KOPT-K1 (cell line): ENCODE measurements around the gene WASF2.

Source experiments
- H3K27ac ChIP-seq: fragments of 200-600 bp; sonication (generic); 2 replicates; pipeline ENCODE4 v1.5.1; 2016; ENCODE audit warnings: antibody characterized with exemption, mild to moderate bottlenecking, low read depth, low read length; ENCODE audit not compliant: poor library complexity, severe bottlenecking
- H3K36me3 ChIP-seq: fragments of 200-600 bp; sonication (generic); 2 replicates; pipeline ENCODE4 v1.5.1; 2017; ENCODE audit warnings: antibody characterized with exemption, mild to moderate bottlenecking, low read length, moderate library complexity; ENCODE audit not compliant: insufficient read depth
- H3K9me3 ChIP-seq: fragments of 200-600 bp; sonication (generic); 2 replicates; pipeline ENCODE4 v1.5.1; 2017; ENCODE audit warnings: antibody characterized with exemption, low read length, mild to moderate bottlenecking; ENCODE audit not compliant: insufficient read depth, poor library complexity, severe bottlenecking

WASF2 gene

DNA sequence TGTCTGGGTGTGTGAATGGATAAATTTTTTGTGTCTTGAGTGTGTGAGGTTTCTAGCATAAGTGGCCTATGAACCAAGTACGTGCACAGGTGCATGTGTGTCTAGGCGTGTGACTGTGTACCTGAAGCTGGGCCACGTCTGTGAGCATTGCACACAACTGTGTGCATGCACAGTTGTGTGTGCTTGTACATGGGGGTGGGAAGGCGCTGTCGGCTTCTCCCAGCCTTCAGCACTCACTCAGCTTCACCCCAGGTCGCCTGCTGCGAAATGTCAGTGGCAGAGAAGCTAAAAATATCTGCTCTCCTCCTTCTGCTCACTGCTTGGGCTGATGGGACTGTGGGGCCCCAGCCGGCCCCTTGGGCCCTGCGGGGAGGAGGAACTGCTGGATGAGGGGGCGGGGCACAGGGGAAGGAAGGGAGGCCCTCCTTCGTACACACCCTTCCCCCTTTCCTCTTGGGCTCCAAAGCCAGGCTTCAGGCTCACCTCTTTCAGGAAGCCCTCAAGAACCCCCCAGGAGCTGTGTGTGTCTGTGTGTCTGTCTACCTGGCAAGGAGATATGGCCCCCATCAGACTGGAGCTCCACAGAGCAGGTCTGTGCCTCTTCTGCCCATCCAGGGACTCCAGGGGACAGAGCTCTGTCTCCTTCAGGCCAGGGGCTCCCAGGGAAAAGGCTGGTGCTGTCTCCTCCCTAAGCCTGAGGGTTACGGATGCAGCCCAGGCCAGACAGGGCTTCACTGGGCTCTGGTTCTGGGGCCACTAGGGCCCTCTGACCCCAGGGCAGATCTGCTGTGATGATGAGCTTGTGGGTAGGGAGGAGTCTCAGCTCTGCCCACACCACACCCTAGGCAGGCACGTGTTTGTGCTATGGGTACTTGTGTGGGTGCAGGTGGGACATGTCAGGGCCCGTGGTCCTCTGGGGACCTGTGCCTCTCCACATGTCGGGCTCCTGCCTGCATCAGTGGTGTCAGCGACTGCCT lies 35.6 kb upstream of the WASF2 start:
- Histone ChIP-seq H3K27ac (peak overlapping the region; percentile 83), H3K9me3 (no peaks in the 10 kb centered on the region), H3K36me3 (no peaks in the 10 kb centered on the region; the same call in 1 of the 2 replicates)

DNA sequence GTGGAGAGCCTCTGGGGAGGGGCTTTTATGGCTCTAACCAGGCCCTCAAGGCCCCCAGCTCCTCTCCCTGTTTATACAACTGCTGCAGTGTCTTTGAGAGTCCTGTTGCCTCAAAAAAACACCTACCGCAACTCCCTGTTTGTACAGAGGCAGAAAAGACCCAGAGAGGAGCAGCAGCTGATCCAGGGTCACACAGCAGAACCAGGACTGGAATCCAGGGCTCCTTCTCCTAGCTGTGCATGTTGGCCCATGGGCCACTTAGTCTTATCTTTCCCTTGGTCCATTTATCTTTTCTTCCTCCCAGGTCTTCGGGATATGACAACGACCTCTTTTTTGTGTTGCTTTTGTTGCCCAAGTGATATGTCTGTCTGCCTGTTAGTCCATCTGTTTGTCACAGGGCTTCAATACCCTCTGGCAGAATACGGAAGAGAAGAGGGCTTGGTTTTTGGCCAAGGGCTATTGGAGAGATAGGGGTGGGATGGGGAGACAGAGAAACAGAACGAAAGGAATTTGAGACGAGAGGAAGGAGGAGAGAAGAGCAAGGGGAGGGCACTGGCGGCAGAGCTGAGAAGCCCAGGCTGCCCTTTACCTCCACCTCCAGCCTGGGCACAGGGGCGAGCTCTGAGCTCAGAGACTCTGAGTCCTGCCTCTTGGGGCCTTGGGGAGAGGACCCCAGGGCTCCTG lies 33.5 kb upstream of the WASF2 start:
- peak overlapping the region; percentile 83 for H3K27ac ChIP-seq
- no peaks in the 10 kb centered on the region for H3K36me3 ChIP-seq
- no peaks in the 10 kb centered on the region for H3K9me3 ChIP-seq

GRCh38 chr1:27522432-27523336 lies 32.7 kb upstream of the WASF2 start:
- no peaks in the 10 kb centered on the region for H3K36me3 ChIP-seq
- peak overlapping the region; percentile 83 for H3K27ac ChIP-seq
- H3K9me3 ChIP-seq = no peaks in the 10 kb centered on the region

DNA sequence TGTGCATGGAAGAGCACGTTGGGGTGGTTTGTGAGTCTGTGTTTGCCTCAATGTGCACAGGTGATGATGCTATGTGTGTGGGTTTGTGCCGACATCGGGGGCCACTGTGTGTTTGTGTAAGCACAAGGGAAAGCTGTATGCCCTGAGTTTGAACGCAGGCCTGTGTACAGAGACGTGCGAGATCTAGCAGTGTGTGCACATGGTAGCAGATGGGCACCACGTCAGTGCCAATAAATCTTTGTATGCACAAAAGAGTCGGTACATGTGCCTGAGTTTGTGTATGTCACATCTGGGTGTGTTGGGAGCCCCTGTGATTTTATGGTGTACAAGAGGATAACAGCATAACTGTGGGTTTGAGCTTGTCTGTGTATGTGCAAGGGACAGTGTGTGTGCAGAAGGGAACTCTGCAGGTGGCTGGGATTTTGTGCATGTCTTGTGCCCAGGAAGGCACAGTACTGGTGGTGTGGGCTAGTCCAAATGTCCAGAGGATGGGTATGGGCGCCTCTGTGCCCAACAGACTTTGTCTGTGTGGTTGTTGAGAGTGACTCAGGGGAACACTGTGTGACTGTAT lies 32.0 kb upstream of the WASF2 start:
- H3K9me3 ChIP-seq = no peaks in the 10 kb centered on the region
- no peaks in the 10 kb centered on the region for H3K36me3 ChIP-seq
- H3K27ac ChIP-seq = peak overlapping the region; percentile 83

GRCh38 chr1:27521336-27521831 lies 31.4 kb upstream of the WASF2 start:
- H3K36me3 ChIP-seq = no peaks in the 10 kb centered on the region
- H3K27ac ChIP-seq = peak overlapping the region; percentile 83
- no peaks in the 10 kb centered on the region for H3K9me3 ChIP-seq

DNA sequence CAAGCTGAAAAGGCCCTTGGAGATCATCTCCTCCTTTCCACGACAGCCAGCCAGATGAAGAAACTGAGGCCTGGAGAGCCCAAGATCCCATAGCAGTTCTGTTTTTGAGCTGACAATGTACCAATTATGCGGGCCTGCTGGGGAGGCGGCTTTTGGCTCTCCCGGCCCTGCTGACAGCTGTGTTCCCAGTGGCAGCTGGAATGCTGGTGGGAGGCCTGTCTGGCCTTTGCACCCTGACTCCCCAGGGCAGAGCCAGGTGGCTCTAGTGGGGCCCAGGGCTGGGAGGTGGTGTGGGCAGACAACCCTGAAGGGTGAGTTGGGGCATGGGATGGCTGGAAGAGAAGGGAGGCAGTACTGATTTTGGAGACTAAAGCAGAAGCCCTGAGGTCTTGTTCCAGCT lies 30.7 kb upstream of the WASF2 start:
- H3K9me3 ChIP-seq = no peaks in the 10 kb centered on the region
- H3K27ac ChIP-seq = peak overlapping the region; percentile 83
- no peaks in the 10 kb centered on the region for H3K36me3 ChIP-seq

- Histone ChIP-seq H3K27ac (peak overlapping the region; percentile 83), H3K36me3 (no peaks in the 10 kb centered on the region), H3K9me3 (no peaks in the 10 kb centered on the region)
These were observed 29.6 kb upstream of the WASF2 start for GRCh38 chr1:27519331-27520258.

GRCh38 chr1:27518808-27519207 lies 28.8 kb upstream of the WASF2 start:
- Histone ChIP-seq H3K9me3 (no peaks in the 10 kb centered on the region), H3K27ac (no peak overlapping the region), H3K36me3 (no peaks in the 10 kb centered on the region)

DNA sequence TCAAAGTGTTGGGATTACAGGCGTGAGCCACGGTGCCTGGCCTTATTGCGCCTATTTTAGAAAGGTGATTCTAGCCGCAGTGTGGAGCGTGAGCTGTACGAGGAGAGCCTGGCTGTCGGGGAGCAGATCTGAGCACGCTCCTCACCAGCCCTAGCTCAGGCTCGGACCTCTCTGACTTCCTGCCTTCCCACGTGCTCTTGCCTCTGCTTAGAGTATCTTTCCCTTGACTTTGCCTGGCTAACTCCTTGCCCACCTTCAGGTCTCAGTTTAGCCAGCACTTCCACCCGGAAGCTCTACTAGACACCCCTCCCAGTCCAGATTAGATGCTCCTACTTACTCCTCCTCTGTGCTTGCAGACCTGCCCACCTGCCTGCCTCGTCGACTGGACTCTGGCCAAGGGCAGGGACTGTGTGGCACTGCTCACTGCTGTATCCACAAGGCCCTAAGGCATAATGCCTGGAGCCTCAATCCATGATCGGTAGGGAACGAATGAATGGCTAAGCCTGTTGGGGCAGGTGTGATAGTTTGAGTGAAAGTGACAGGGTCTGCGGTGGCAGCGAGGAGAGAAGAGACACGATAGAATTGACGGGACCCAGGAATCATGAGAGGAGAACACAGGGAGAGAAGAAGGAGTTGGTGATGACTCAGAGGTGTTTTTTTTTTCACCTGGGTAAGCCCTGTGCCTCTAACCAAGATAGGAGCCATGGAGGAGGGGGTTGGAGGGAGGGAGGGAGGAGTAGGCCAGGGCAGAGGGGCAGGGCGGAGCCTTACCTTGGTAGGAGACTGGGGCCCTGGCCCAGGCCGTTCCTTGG lies 28.1 kb upstream of the WASF2 start:
- no peak overlapping the region for H3K27ac ChIP-seq
- H3K9me3 ChIP-seq = no peaks in the 10 kb centered on the region
- no peaks in the 10 kb centered on the region for H3K36me3 ChIP-seq

GRCh38 chr1:27517301-27517700 lies 27.3 kb upstream of the WASF2 start:
- Histone ChIP-seq H3K27ac (no peak overlapping the region), H3K36me3 (no peaks in the 10 kb centered on the region), H3K9me3 (no peaks in the 10 kb centered on the region)

GRCh38 chr1:27515626-27516025 lies 25.7 kb upstream of the WASF2 start:
- Histone ChIP-seq H3K36me3 (no peaks in the 10 kb centered on the region), H3K27ac (no peak overlapping the region), H3K9me3 (no peaks in the 10 kb centered on the region)

GRCh38 chr1:27513958-27514357 lies 24.0 kb upstream of the WASF2 start:
- no peaks in the 10 kb centered on the region for H3K9me3 ChIP-seq
- no peaks in the 10 kb centered on the region for H3K36me3 ChIP-seq
- no peak overlapping the region for H3K27ac ChIP-seq

DNA sequence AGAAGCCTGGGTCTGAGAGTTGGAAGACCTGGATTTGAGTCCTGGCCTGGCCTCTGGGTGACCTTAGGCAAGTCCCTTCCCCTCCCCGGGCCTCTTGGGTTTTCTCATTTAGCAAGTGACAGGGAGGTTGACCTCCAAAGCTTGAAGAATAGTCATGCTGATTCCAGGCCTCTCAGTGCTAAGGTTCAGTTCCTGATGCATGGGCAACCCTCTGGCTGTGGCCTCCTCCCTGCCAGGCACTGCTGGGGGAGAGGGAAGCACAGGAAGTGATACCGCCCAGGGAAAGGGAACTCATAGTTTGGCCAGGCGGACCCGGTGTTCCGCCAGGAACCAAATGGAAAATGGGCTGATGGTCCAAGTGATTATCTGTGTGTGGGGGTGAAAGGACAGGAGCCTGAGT lies 23.6 kb upstream of the WASF2 start:
- Histone ChIP-seq H3K9me3 (no peaks in the 10 kb centered on the region), H3K36me3 (no peaks in the 10 kb centered on the region), H3K27ac (no peak overlapping the region)
